ENCODE data around the gene ARHGEF4.

ARHGEF4 gene

DNA sequence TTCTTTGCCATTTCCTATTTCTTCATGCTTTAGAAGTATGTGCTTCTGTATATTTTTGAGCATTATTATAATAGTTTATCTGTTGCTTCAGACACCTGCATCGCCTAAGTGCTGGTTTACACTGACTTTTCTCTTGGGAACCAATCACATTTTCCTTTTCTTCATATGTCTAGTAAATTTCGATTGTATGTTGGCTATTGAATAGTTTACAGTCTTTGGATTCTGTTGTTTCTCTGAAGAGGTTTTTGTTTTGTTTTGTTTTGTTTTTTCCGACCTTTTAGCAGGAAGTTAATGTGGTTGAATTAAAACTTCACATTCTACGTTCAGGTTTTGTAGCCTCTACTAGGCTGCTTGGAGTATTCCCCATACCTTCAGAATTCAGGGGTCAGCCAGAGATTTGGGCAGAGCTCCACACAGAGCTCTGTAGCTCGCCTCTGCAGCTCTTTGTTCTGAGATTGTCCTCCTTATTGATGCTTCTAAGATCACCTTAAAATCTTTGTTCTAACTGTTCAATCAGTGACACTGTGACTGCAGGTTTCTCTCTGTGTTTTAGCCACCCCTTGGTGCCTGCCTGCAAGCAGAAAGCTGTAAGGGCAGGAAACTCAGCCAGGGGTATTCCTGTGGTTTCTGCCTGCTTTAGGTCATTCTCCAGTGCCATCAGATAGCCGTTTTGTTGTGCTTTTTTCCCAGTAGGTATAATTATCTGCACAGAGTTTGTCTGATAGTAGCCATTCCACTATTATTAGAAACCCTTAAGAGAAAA is 173.2 kb downstream of the ARHGEF4 start:
- TF ChIP-seq, protein P1, sequence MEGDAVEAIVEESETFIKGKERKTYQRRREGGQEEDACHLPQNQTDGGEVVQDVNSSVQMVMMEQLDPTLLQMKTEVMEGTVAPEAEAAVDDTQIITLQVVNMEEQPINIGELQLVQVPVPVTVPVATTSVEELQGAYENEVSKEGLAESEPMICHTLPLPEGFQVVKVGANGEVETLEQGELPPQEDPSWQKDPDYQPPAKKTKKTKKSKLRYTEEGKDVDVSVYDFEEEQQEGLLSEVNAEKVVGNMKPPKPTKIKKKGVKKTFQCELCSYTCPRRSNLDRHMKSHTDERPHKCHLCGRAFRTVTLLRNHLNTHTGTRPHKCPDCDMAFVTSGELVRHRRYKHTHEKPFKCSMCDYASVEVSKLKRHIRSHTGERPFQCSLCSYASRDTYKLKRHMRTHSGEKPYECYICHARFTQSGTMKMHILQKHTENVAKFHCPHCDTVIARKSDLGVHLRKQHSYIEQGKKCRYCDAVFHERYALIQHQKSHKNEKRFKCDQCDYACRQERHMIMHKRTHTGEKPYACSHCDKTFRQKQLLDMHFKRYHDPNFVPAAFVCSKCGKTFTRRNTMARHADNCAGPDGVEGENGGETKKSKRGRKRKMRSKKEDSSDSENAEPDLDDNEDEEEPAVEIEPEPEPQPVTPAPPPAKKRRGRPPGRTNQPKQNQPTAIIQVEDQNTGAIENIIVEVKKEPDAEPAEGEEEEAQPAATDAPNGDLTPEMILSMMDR (conservative IDR thresholded peaks at IDR 0.05; ENCODE audit: low read depth, low read length), result no peak
- no peak for DNase-seq (ENCODE audit: low read depth)
- H3K4me3 ChIP-seq (ENCODE audit: low read length), result no peak overlapping the region

DNA sequence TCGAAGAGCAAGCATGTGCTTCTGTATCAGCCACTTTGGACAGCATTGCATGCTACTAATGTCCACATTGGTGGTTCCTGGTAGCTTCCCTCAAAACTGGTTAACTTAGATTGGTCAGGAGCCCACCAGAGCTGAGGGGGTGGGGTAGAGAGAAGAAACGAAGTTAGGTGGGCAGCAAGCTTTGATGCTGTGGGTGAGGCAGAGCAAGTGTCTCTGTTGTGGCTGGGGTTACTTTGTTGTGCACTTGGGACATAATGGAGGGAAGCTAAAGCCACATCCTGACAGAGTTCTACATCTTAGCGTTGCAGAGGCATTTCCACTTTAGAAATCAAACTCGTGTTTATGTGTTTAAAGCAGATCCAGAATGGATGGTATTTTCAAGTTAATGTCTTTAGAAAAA is 173.9 kb downstream of the ARHGEF4 start:
- H3K4me3 ChIP-seq (ENCODE audit: low read length), result no peak overlapping the region
- TF ChIP-seq, protein P1 (conservative IDR thresholded peaks at IDR 0.05; ENCODE audit: low read depth, low read length), result no peak
- DNase-seq (ENCODE audit: low read depth), result no peak

DNA sequence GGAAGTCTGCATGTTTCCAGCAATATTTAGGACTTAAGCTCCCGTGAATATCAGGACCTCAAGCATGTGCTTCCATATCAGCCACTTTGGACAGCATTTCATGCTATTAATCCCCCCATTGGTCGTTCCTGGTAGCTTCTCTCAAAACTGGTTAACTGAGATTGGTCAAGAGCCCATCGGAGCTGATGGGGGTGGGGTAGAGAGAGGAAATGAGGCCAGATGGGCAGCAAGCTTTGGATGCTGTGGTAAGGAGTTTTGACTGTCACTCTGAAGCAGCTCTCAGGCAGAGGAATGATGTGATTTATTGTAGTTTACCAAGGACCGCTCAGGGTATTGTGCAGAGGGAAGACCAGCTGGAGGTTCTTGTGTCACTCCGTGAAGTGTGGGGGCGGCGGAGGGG is 174.8 kb downstream of the ARHGEF4 start:
- TF ChIP-seq, protein P1 (conservative IDR thresholded peaks at IDR 0.05; ENCODE audit: low read depth, low read length), result no peak
- DNase-seq (ENCODE audit: low read depth), result no peak
- H3K4me3 ChIP-seq (ENCODE audit: low read length), result no peak overlapping the region

DNA sequence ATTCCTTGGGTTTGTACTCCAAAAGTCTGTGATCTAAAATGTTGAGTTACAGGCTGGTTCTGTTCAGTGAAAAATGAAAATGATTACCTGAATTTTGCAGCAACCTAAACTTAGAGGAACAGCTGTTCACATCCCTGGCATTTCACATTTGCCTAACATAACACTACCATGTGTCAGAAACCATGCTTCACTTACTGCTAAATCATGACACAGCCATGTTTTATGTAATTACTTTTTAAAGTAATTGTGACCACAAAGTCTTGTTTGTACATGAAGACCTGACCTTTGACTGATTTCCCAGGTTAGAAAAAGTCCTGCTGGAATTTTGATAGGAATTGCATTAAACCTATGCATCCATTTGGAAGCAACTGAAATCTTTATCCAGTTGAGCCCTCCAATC is 177.4 kb downstream of the ARHGEF4 start:
- TF ChIP-seq, protein P1 (conservative IDR thresholded peaks at IDR 0.05; ENCODE audit: low read depth, low read length), result no peak
- no peak overlapping the region for H3K4me3 ChIP-seq (ENCODE audit: low read length)

DNA sequence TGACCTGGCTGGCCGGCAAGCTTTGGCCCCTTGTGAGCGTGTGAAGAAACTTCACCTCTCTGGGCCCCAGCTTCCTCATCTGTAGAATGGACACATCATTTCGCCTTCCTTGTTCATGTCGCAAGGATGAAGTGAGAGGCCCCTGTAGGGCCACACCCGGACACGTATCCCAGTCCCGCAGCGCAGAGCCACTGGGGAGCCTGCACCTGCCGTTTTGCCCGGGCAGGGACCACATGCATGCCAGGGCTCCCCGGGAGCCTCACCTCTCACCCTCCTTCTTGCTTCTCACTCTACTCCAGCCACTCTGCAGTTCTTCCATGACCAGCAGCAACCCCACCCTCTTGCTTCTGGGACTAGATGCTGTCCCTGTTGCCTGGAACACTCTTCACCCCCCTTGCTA is 179.1 kb downstream of the ARHGEF4 start:
- TF ChIP-seq, protein P1 (conservative IDR thresholded peaks at IDR 0.05; ENCODE audit: low read depth, low read length), result no peak
- no peak for DNase-seq (ENCODE audit: low read depth)

More for the DNA sequence above, 177.4 kb downstream of the ARHGEF4 start:
- DNase-seq (ENCODE audit: low read depth), result no peak

DNA sequence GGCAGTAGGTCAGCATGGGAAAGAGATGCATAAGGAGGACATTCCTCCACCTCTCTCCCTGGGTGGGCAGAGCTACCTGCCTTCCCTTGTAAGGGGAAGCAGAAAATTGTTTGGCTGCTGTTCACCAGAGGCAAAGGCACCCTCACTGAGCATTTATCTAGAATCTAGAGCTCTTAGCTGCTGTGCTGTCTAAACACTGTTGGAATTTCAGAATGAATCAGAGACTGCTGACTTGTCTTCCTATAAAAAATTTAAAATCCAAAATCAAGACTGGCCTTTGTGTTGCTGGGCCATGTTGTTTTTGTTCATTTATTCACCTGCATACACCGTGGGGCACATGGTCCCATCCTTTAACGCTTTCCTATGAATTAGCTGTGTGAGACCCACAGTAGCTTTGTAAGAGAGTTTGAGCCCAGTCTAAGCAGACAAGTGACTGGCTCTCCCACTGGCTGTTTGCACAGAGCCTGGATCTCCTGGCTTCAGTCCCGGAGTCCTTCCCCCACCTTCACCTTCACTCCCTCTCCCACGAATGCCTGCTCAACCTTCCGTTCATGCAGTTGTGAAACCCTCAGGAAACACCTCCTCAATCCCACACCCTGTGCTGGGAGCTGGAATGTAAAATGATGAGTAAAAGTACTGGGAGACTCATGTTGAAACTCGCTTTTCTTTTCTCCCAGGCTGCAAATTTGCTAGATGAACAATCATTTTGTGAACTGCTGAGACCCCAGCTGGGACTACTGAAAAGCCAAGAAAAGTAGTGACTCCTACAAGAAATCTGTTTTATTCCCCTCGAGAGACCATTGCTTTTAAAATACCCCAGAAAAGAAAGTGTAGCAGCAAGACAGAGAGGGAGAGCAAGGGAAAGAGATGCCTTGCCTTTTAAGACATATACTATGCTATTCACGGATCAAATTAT is 180.4 kb downstream of the ARHGEF4 start:
- DNase-seq (ENCODE audit: low read depth), result peak; percentile 63
- H3K4me3 ChIP-seq (ENCODE audit: low read length), result no peak overlapping the region
- TF ChIP-seq, protein P1 (conservative IDR thresholded peaks at IDR 0.05; ENCODE audit: low read depth, low read length), result no peak

More for the DNA sequence above, 179.1 kb downstream of the ARHGEF4 start:
- H3K4me3 ChIP-seq (ENCODE audit: low read length), result no peak overlapping the region

Measured in retinal pigment epithelial cell (primary cell).